Ovary (tissue), 9 donors: ENCODE results near the gene TRMT112. TPM values are rescaled to one million over a fixed set of nuclear protein-coding genes. Genes with fewer than 3 reads are reported as not detected.
"Not testable (repeated sequence)": the region's sequence is repeated elsewhere in the genome, so short reads cannot be mapped to it uniquely, and the experiment has no call there.

ENCODE experiments used
- DNase-seq, 5 donors: peaks; one replicate each; pipeline ENCODE4 v3.0.0-alpha.2; 2019 to 2020
- H3K27ac ChIP-seq, 2 donors: fragments of 200-600 bp; one replicate each; pipeline versions ENCODE4 v1.5.1 to v1.8.0; 2019 to 2022
- H3K27me3 ChIP-seq: fragments of 200-600 bp; one replicate; pipeline ENCODE4 v1.8.0; 2022
- H3K36me3 ChIP-seq: fragments of 200-600 bp; sonication (generic); one replicate; pipeline ENCODE4 v1.5.1; 2019
- H3K4me1 ChIP-seq: one replicate; pipeline ENCODE4 v1.8.1; 2013; ENCODE audit warnings: mild to moderate bottlenecking, moderate library complexity; ENCODE audit not compliant: insufficient read depth
- H3K4me3 ChIP-seq: fragments of 200-600 bp; sonication (generic); one replicate; pipeline ENCODE4 v1.5.1; 2017
- H3K9me3 ChIP-seq, 2 donors: fragments of 200-600 bp in 1 of 2; sonication (generic) in 1 of 2; one replicate each; pipeline versions ENCODE4 v1.5.1 to v1.8.1; 2013 to 2019; ENCODE audit warnings: mild to moderate bottlenecking in 1 of 2, moderate library complexity in 1 of 2
- EP300 ChIP-seq: sonication (generic); formaldehyde crosslinking; IDR thresholded peaks from one replicate; pipeline ENCODE4 v1.6.1; 2017; ENCODE audit warnings: antibody characterized with exemption
- POLR2A ChIP-seq: fragments of 450-650 bp; IDR thresholded peaks from one replicate; pipeline ENCODE4 v1.6.1; 2017; ENCODE audit warnings: antibody characterized with exemption, mild to moderate bottlenecking, moderate library complexity
- WGBS, 3 donors: extraction: QIAGEN DNeasy Blood & Tissue Kit in 1 of 3; methylation state at CpG; one replicate each; pipeline versions ENCODE4 v1.1.5 to v1.1.7; 2013 to 2017; 5-methylcytosine and 5-hydroxymethylcytosine counted together
- intact Hi-C, 4 donors: fragments of 100-400 bp; cut with DNase I; formaldehyde crosslinking; loops; one replicate each; pipeline versions ENCODE4 v1.11.0 to v1.15.1; 2022 to 2023
- polyA plus RNA-seq, 2 donors: library from polyadenylated mRNA; stranded (reverse); fragments of 200-250 nt in 1 of 2; fragments of 350-450 nt in 1 of 2; fragmentation: Illumina TruSeq in 1 of 2; extraction: RNeasy Lipid Tissue Mini Kit (QIAGEN cat#74804) in 1 of 2; gene quantifications; one replicate each; pipeline ENCODE4 v1.2.3, GENCODE V29; 2013 to 2014
- total RNA-seq, 7 donors: library from RNA; depleted of rRNA in 2 of 7; stranded (reverse); fragments of >200 nt in 2 of 7; fragmentation: NEBNext Ultra II Directional in 3 of 7; extraction: Animal tissue kit (Norgen Biotek cat#: 25700) in 3 of 7; gene quantifications; one replicate each; pipeline versions ENCODE4 v1.1.0 to v1.2.4, GENCODE V29; 2016 to 2023
- TF ChIP-seq, protein P1 (sequence below), 3 donors: fragments of 450-650 bp in 2 of 3; fragments of 200-600 bp in 1 of 3; IDR thresholded peaks; one replicate each; pipeline versions ENCODE4 v1.5.1 to v1.8.0; 2016 to 2022; ENCODE audit warnings: antibody characterized with exemption in 3 of 3, mild to moderate bottlenecking in 1 of 3
- donor health status: DM: no; HTN: no; CAD: no; lungs with moderate emphysema.
- donor health status: DM: no; HTN: no; CAD: no.
- donor health status: Bipolar disorder and iron deficiency.
- donor health status: DM: yes; HTN: yes; CAD: no.
- donor health status: DM: no; HTN: no; CAD: no.
- donor health status: DM: yes; HTN: yes; CAD: no.

The TRMT112 gene
- total and polyA plus RNA-seq, 9 donors: 207 to 432 (median 275) TPM

DNA sequence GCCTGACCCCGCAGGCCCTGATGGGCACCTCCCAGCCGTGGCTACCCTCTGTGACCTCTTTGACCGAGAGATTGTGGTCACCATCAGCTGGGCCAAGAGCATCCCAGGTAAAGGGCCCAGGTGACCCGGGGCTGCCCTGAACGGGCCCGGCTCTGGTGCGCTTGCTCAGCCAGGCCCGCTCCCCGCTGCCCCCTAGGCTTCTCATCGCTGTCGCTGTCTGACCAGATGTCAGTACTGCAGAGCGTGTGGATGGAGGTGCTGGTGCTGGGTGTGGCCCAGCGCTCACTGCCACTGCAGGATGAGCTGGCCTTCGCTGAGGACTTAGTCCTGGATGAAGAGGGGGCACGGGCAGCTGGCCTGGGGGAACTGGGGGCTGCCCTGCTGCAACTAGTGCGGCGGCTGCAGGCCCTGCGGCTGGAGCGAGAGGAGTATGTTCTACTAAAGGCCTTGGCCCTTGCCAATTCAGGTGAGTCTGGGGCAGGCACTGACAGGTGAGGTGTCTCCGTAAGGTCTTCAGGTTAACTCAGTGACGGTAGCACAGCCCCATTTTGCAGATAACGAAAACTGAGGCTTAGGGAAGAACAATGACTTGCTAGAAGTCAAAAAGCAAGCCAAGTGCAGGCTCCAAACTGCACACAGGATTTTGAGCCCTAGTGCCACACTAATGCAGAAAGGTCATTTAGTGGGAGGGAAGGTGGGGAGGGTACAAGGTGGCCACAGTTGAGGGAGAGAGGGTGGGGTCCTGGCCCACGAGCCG is 2.4 kb downstream of the TRMT112 start:
- no peaks in the 10 kb centered on the region for H3K9me3 ChIP-seq
- H3K4me1 ChIP-seq: peaks cover 9% of the 10 kb centered on the region
- TF ChIP-seq, protein P1, sequence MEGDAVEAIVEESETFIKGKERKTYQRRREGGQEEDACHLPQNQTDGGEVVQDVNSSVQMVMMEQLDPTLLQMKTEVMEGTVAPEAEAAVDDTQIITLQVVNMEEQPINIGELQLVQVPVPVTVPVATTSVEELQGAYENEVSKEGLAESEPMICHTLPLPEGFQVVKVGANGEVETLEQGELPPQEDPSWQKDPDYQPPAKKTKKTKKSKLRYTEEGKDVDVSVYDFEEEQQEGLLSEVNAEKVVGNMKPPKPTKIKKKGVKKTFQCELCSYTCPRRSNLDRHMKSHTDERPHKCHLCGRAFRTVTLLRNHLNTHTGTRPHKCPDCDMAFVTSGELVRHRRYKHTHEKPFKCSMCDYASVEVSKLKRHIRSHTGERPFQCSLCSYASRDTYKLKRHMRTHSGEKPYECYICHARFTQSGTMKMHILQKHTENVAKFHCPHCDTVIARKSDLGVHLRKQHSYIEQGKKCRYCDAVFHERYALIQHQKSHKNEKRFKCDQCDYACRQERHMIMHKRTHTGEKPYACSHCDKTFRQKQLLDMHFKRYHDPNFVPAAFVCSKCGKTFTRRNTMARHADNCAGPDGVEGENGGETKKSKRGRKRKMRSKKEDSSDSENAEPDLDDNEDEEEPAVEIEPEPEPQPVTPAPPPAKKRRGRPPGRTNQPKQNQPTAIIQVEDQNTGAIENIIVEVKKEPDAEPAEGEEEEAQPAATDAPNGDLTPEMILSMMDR (IDR thresholded peaks at IDR 0.05): no peak
- TF ChIP-seq EP300 (no peak), POLR2A (no peak)
- 81 to 88% (median 85%) methylated on average over 21 to 24 of the region's 24 CpGs for WGBS, 3 donors
- intact Hi-C loops: loop anchor here in 1 of 4 donors (5.0 kb wide), 1 partner anchor 42 kb away; the partner anchor contains the start of gene RPS6KA4
- H3K36me3 ChIP-seq: no peaks in the 10 kb centered on the region
- H3K27ac ChIP-seq: no peak overlapping the region
- H3K27me3 ChIP-seq: no peaks in the 10 kb centered on the region
- no peak overlapping the region for H3K4me3 ChIP-seq
- peak in 2 of 5 donors; percentile 35 to 38 for DNase-seq

DNA sequence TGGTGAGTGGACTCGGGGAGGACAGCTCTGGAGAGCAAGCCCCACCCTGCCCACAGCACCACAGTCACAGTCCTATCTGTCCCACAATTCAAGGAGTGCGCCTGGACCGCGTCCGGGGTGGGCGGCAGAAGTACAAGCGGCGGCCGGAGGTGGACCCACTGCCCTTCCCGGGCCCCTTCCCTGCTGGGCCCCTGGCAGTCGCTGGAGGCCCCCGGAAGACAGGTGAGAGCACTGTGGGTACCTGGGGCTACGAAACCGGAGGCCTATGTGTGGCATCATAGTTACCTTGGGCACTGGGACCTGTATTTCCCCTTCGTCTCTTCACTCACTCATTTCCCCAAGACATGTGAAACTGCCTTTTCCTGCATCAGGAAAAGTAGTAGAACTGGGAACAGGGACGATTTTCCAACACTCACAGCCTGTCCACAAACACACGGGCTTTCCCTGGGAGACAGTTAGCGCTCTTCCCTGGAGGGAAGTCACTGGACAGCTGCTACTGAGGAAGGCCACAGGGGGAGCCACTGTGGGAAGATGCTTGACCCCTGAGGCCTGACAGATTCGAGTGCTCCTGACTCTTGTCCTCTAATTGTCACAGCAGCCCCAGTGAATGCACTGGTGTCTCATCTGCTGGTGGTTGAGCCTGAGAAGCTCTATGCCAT is 3.1 kb downstream of the TRMT112 start:
- H3K4me3 ChIP-seq: no peak overlapping the region
- H3K36me3 ChIP-seq: no peaks in the 10 kb centered on the region
- WGBS, 3 donors: 66 to 81% (median 75%) methylated on average over 19 of the region's 19 CpGs
- DNase-seq: no peak
- peak overlapping the region in 1 of 2 donors; percentile 74 for H3K27ac ChIP-seq
- H3K4me1 ChIP-seq: peaks cover 6% of the 10 kb centered on the region
- H3K9me3 ChIP-seq: no peaks in the 10 kb centered on the region
- intact Hi-C loops: no loop called here
- no peaks in the 10 kb centered on the region for H3K27me3 ChIP-seq
- TF ChIP-seq EP300 (no peak), POLR2A (no peak)
- TF ChIP-seq, protein P1 (IDR thresholded peaks at IDR 0.05): no peak

DNA sequence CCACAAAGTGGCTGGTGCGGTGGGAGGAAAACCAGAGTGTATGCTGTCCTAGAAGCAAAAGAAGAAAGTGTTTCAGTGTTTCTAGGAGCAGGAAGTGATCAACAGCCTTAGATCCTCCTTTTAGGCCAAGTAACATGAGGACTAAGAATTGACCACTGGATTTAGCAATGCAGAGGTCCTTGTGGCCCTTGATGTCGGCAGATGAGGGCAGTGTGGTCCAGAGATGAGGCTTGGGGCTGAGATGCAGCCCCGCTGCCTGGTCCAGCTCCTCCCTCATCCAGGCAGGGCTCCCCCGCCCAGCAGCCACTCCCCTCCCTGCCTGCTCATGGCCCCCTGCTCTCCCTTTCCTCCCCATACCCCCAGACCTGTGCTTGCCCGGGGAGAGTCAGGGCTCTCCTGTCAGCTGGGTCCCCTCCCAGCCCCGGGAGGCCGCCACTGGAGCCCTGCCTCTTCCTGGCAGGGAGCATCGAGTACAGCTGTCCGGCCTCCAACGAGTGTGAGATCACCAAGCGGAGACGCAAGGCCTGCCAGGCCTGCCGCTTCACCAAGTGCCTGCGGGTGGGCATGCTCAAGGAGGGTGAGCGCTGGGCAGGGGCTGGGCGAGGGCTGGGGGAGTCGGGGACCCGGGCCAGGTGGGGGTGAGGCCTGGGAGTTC is 3.7 kb downstream of the TRMT112 start:
- intact Hi-C loops: no loop called here
- peak overlapping the region in 1 of 2 donors; percentile 74 for H3K27ac ChIP-seq
- no peaks in the 10 kb centered on the region for H3K27me3 ChIP-seq
- H3K4me1 ChIP-seq: peaks cover 2% of the 10 kb centered on the region
- TF ChIP-seq, protein P1 (IDR thresholded peaks at IDR 0.05): no peak
- TF ChIP-seq POLR2A (no peak), EP300 (no peak)
- no peak overlapping the region for H3K4me3 ChIP-seq
- WGBS, 3 donors: 32 to 62% (median 36%) methylated on average over 17 to 18 of the region's 18 CpGs
- H3K36me3 ChIP-seq: no peaks in the 10 kb centered on the region
- DNase-seq: peak in 4 of 5 donors; percentile 60 to 78 (median 71)
- H3K9me3 ChIP-seq: no peaks in the 10 kb centered on the region

DNA sequence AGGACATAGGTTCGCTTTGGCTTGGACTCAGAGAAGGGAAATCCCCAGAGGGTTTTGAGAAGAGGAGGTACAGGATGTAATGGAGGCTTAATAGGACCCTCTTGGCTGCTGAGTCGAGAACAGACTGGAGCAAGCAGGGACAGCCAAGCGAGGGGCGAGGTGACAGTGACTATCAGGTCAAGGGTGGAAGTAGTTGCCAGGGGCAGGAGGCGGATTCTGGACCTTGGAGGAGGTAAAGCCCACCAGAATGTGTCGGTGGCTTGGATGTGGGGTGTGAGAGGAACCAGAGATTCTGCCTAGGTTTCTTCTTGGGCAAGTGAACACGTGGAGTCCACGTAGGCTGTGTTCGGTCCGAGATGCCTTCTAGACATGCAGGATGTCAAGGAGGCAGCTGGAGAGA is 4.4 kb downstream of the TRMT112 start:
- TF ChIP-seq, protein P1 (IDR thresholded peaks at IDR 0.05): no peak
- TF ChIP-seq EP300 (no peak), POLR2A (no peak)
- H3K27me3 ChIP-seq: no peaks in the 10 kb centered on the region
- WGBS, 3 donors: 87 to 91% (median 91%) methylated on average over 10 of the region's 10 CpGs
- intact Hi-C loops: no loop called here
- H3K27ac ChIP-seq: peak overlapping the region in 1 of 2 donors; percentile 74
- no peak overlapping the region for H3K4me3 ChIP-seq
- H3K9me3 ChIP-seq: no peaks in the 10 kb centered on the region
- no peaks in the 10 kb centered on the region for H3K36me3 ChIP-seq
- DNase-seq: peak in 1 of 5 donors; percentile 33
- peaks cover 2% of the 10 kb centered on the region for H3K4me1 ChIP-seq

DNA sequence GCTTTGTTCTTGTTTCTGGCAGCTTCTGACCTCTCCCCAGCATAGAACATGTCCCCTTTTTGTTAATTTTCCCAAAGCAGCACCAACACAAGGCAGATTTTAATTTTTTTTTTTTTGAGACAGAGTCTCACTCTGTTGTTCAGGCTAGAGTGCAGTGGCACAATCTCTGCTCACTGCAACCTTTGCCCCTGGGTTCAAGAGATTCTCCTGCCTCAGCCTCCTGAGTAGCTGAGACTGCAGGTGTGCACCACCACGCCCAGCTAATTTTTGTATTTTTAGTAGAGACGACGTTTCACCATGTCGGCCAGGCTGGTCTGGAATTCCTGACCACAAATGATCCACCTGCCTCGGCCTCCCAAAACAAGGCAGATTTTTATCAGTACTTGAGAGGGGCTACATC is 9.6 kb downstream of the TRMT112 start:
- 92 to 95% (median 94%) methylated on average over 5 of the region's 5 CpGs for WGBS, 3 donors
- H3K27ac ChIP-seq: not testable (repeated sequence)

More for the DNA sequence above, 9.6 kb downstream of the TRMT112 start:
- intact Hi-C loops: loop anchor here in 1 of 4 donors (5.0 kb wide), 1 partner anchor 65 kb away; the partner anchor contains the start of gene FKBP2
- H3K4me1 ChIP-seq, DNase-seq, H3K9me3 ChIP-seq, H3K27me3 ChIP-seq, H3K36me3 ChIP-seq, H3K4me3 ChIP-seq: not testable (repeated sequence)
